ENCODE results near the gene ETV5.

GRCh38 chr3:186142393-186142932 lies 33.6 kb upstream of the ETV5 start:
- TF ChIP-seq CTCF (tag by site-specific recombination; IDR thresholded peaks at IDR 0.05) (no peak), KLF1 (tag by site-specific recombination; IDR thresholded peaks at IDR 0.05) (no peak), TRIM28 (IDR thresholded peaks at IDR 0.05; ENCODE audit: borderline replicate concordance, low read length) (no peak), ZNF350 (tag by site-specific recombination; IDR thresholded peaks at IDR 0.05) (no peak), YY1 (tag by site-specific recombination; IDR thresholded peaks at IDR 0.05) (no peak), ZNF416 (tag by site-specific recombination; IDR thresholded peaks at IDR 0.05) (no peak), PRDM6 (tag by site-specific recombination; IDR thresholded peaks at IDR 0.05) (no peak), PATZ1 (tag by site-specific recombination; IDR thresholded peaks at IDR 0.05) (no peak)
